HCT116 (cell line): ENCODE results near the gene SEC24B.

Source experiments
- EZH2 ChIP-seq: fragments of 200-600 bp; sonication (generic); IDR thresholded peaks from 2 replicates; pipeline ENCODE4 v1.6.1; 2017; ENCODE audit warnings: antibody characterized with exemption, mixed run types
- EZH2phosphoT487 ChIP-seq: fragments of 200-600 bp; IDR thresholded peaks from 2 replicates; pipeline ENCODE4 v1.6.1; 2018; ENCODE audit warnings: antibody characterized with exemption, borderline replicate concordance
- JUND ChIP-seq: IDR thresholded peaks from 2 replicates; pipeline ENCODE4 v1.6.1; 2012
- MAX ChIP-seq: IDR thresholded peaks from 2 replicates; pipeline ENCODE4 v1.6.1; 2012
- POLR2A ChIP-seq: IDR thresholded peaks from 2 replicates; pipeline ENCODE4 v1.7.0; 2011; ENCODE audit warnings: borderline replicate concordance; ENCODE audit not compliant: insufficient read depth, insufficient read length; ENCODE audit errors: extremely low read depth
- SP1 ChIP-seq: IDR thresholded peaks from 2 replicates; pipeline ENCODE4 v1.6.1; 2012; ENCODE audit warnings: low read depth
- TF ChIP-seq, protein P1 (sequence below), 3 experiments: fragments of 200-600 bp in 1 of 3; sonication (generic) in 1 of 3; IDR thresholded peaks in 2 of 3; conservative IDR thresholded peaks in 1 of 3; 2 replicates each; pipeline ENCODE4 v1.5.1; 2012 to 2017; ENCODE audit warnings: low read depth in 2 of 3, low read length in 2 of 3, antibody characterized with exemption in 1 of 3, borderline replicate concordance in 1 of 3, control low read depth in 1 of 3, mild to moderate bottlenecking in 1 of 3, mixed read lengths in 1 of 3, mixed run types in 1 of 3, moderate library complexity in 1 of 3; ENCODE audit not compliant: insufficient read depth in 1 of 3
- TF ChIP-seq, protein P2 (sequence below): IDR thresholded peaks from 2 replicates; pipeline ENCODE4 v1.6.1; 2012

- TF ChIP-seq, protein P1, sequence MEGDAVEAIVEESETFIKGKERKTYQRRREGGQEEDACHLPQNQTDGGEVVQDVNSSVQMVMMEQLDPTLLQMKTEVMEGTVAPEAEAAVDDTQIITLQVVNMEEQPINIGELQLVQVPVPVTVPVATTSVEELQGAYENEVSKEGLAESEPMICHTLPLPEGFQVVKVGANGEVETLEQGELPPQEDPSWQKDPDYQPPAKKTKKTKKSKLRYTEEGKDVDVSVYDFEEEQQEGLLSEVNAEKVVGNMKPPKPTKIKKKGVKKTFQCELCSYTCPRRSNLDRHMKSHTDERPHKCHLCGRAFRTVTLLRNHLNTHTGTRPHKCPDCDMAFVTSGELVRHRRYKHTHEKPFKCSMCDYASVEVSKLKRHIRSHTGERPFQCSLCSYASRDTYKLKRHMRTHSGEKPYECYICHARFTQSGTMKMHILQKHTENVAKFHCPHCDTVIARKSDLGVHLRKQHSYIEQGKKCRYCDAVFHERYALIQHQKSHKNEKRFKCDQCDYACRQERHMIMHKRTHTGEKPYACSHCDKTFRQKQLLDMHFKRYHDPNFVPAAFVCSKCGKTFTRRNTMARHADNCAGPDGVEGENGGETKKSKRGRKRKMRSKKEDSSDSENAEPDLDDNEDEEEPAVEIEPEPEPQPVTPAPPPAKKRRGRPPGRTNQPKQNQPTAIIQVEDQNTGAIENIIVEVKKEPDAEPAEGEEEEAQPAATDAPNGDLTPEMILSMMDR (IDR thresholded peaks at IDR 0.05 in 2 of 3, conservative IDR thresholded peaks at IDR 0.05 in 1 of 3; ENCODE audit: borderline replicate concordance in 1 of 3, insufficient read depth in 1 of 3, low read depth in 2 of 3, low read length in 2 of 3): no peak
- TF ChIP-seq SP1 (no peak), EZH2 (no peak), JUND (no peak), POLR2A (no peak), EZH2phosphoT487 (no peak), MAX (no peak)
- TF ChIP-seq, protein P2, sequence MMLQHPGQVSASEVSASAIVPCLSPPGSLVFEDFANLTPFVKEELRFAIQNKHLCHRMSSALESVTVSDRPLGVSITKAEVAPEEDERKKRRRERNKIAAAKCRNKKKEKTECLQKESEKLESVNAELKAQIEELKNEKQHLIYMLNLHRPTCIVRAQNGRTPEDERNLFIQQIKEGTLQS: no peak
Observed at GRCh38 chr4:109547394-109547793, 113.8 kb downstream of the SEC24B start.
